WERI-Rb-1 (cell line): ENCODE data around the gene C1QTNF7.

Source experiments
- DNase-seq: peaks from one replicate; pipeline ENCODE4 v3.0.0-alpha.2; 2020
- H3K27ac ChIP-seq: fragments of 250-450 bp; sonication (Bioruptor Pico); 2 replicates; pipeline ENCODE4 v1.5.1; 2020; ENCODE audit warnings: mild to moderate bottlenecking, moderate library complexity
- H3K27me3 ChIP-seq: fragments of 250-450 bp; sonication (Bioruptor Pico); 2 replicates; pipeline ENCODE4 v1.5.1; 2021; ENCODE audit warnings: mild to moderate bottlenecking, low read depth, moderate library complexity; ENCODE audit not compliant: insufficient read depth, severe bottlenecking
- H3K36me3 ChIP-seq: fragments of 250-450 bp; sonication (Bioruptor Pico); 2 replicates; pipeline ENCODE4 v1.5.1; 2020; ENCODE audit warnings: mild to moderate bottlenecking, moderate library complexity
- H3K4me3 ChIP-seq: 2 replicates; pipeline ENCODE4 v1.5.1; 2011; ENCODE audit warnings: low read depth, mild to moderate bottlenecking, control low read depth, low read length
- H3K9me3 ChIP-seq: fragments of 250-450 bp; sonication (Bioruptor Pico); 2 replicates; pipeline ENCODE4 v1.5.1; 2021; ENCODE audit warnings: mild to moderate bottlenecking, moderate library complexity; ENCODE audit not compliant: severe bottlenecking
- CTCF ChIP-seq: IDR thresholded peaks from 2 replicates; pipeline ENCODE4 v1.5.1; 2011; ENCODE audit warnings: low read depth, mild to moderate bottlenecking, control low read depth, inconsistent platforms, low read length

C1QTNF7 gene

GRCh38 chr4:15455290-15455689 lies 27.5 kb downstream of the C1QTNF7 start:
- no peaks in the 10 kb centered on the region for H3K9me3 ChIP-seq
- no peaks in the 10 kb centered on the region for H3K36me3 ChIP-seq
- no peak for TF ChIP-seq CTCF
- no peak overlapping the region for H3K4me3 ChIP-seq
- no peak for DNase-seq
- no peaks in the 10 kb centered on the region for H3K27me3 ChIP-seq
- H3K27ac ChIP-seq, result no peak overlapping the region

- DNase-seq, result no peak
- H3K27ac ChIP-seq, result no peak overlapping the region
- no peaks in the 10 kb centered on the region for H3K9me3 ChIP-seq
- no peaks in the 10 kb centered on the region for H3K27me3 ChIP-seq
- no peaks in the 10 kb centered on the region for H3K36me3 ChIP-seq
- no peak overlapping the region for H3K4me3 ChIP-seq
- peak; percentile 51 for TF ChIP-seq CTCF
These were observed 29.8 kb downstream of the C1QTNF7 start for GRCh38 chr4:15457406-15458201.

- no peak for DNase-seq
- Histone ChIP-seq H3K27me3 (no peaks in the 10 kb centered on the region), H3K36me3 (no peaks in the 10 kb centered on the region), H3K9me3 (no peaks in the 10 kb centered on the region), H3K27ac (no peak overlapping the region), H3K4me3 (no peak overlapping the region)
- no peak for TF ChIP-seq CTCF
These were observed 30.8 kb downstream of the C1QTNF7 start for GRCh38 chr4:15458616-15459015.

- no peak overlapping the region for H3K27ac ChIP-seq
- TF ChIP-seq CTCF, result no peak
- no peaks in the 10 kb centered on the region for H3K27me3 ChIP-seq
- DNase-seq, result no peak
- no peaks in the 10 kb centered on the region for H3K9me3 ChIP-seq
- H3K36me3 ChIP-seq, result no peaks in the 10 kb centered on the region
- H3K4me3 ChIP-seq, result no peak overlapping the region
These were observed 31.9 kb downstream of the C1QTNF7 start for GRCh38 chr4:15459706-15460105.

- Histone ChIP-seq H3K4me3 (no peak overlapping the region), H3K9me3 (no peaks in the 10 kb centered on the region), H3K36me3 (no peaks in the 10 kb centered on the region), H3K27me3 (no peaks in the 10 kb centered on the region), H3K27ac (no peak overlapping the region)
- no peak for TF ChIP-seq CTCF
- DNase-seq, result no peak
These were observed 38.8 kb downstream of the C1QTNF7 start for GRCh38 chr4:15466596-15466995.
